H9 (cell line): Measurements from ENCODE around the gene RAD23B. TPM values are rescaled to one million over a fixed set of nuclear protein-coding genes. Genes with fewer than 3 reads are reported as not detected.

Experiments used
- DNase-seq: peaks from one replicate; pipeline ENCODE4 v3.0.0-alpha.2; 2017
- H2AFZ ChIP-seq: one replicate; pipeline ENCODE4 v1.6.1; 2013; ENCODE audit warnings: mild to moderate bottlenecking, low read length, control low read depth, moderate library complexity
- H2AK5ac ChIP-seq: 2 replicates; pipeline ENCODE4 v1.6.1; 2013; ENCODE audit warnings: low read length, control low read depth, mixed read lengths; ENCODE audit not compliant: insufficient read length
- H2BK120ac ChIP-seq: one replicate; pipeline ENCODE4 v1.6.1; 2013; ENCODE audit warnings: low read depth, mild to moderate bottlenecking, low read length, control low read depth, inconsistent platforms; ENCODE audit not compliant: poor library complexity, severe bottlenecking
- H2BK12ac ChIP-seq: 2 replicates; pipeline ENCODE4 v1.6.1; 2013; ENCODE audit warnings: low read length, control low read depth, mixed read lengths, low read depth; ENCODE audit not compliant: insufficient read length
- H2BK15ac ChIP-seq: 2 replicates; pipeline ENCODE4 v1.6.1; 2013; ENCODE audit warnings: low read depth, low read length, control low read depth
- H2BK20ac ChIP-seq: one replicate; pipeline ENCODE4 v1.6.1; 2013; ENCODE audit warnings: low read depth, mild to moderate bottlenecking, low read length, control low read depth, inconsistent platforms; ENCODE audit not compliant: poor library complexity, severe bottlenecking
- H2BK5ac ChIP-seq: 2 replicates; pipeline ENCODE4 v1.6.1; 2013; ENCODE audit warnings: low read length, control low read depth, mixed read lengths; ENCODE audit not compliant: insufficient read length
- H3K14ac ChIP-seq: 2 replicates; pipeline ENCODE4 v1.6.1; 2013; ENCODE audit warnings: low read length, control low read depth; ENCODE audit not compliant: insufficient read depth
- H3K18ac ChIP-seq: 2 replicates; pipeline ENCODE4 v1.6.1; 2013; ENCODE audit warnings: low read depth, mild to moderate bottlenecking, mixed read lengths, low read length, control low read depth; ENCODE audit not compliant: insufficient read length
- H3K23ac ChIP-seq: 2 replicates; pipeline ENCODE4 v1.6.1; 2013; ENCODE audit warnings: low read length, control low read depth, mixed read lengths, low read depth; ENCODE audit not compliant: insufficient read length
- H3K23me2 ChIP-seq: 2 replicates; pipeline ENCODE4 v1.6.1; 2013; ENCODE audit warnings: low read depth, mild to moderate bottlenecking, mixed read lengths, low read length, control low read depth; ENCODE audit not compliant: insufficient read length, poor library complexity, severe bottlenecking
- H3K27ac ChIP-seq: 2 replicates; pipeline ENCODE4 v1.5.1; 2013; ENCODE audit warnings: low read length, control low read depth, mixed read lengths, low read depth; ENCODE audit not compliant: insufficient read length
- H3K27me3 ChIP-seq: 2 replicates; pipeline ENCODE4 v1.6.1; 2013; ENCODE audit warnings: low read length, control low read depth, inconsistent platforms; ENCODE audit not compliant: insufficient read depth
- H3K4ac ChIP-seq: 2 replicates; pipeline ENCODE4 v1.6.1; 2013; ENCODE audit warnings: low read depth, mild to moderate bottlenecking, control low read depth, inconsistent platforms, low read length, moderate library complexity
- H3K4me1 ChIP-seq: 2 replicates; pipeline ENCODE4 v1.6.1; 2013; ENCODE audit warnings: low read length, control low read depth, inconsistent platforms; ENCODE audit not compliant: insufficient read depth
- H3K4me2 ChIP-seq: 2 replicates; pipeline ENCODE4 v1.6.1; 2013; ENCODE audit warnings: low read length, control low read depth, mixed read lengths; ENCODE audit not compliant: insufficient read length, insufficient read depth
- H3K56ac ChIP-seq: 2 replicates; pipeline ENCODE4 v1.6.1; 2013; ENCODE audit warnings: low read depth, mild to moderate bottlenecking, mixed read lengths, low read length, control low read depth; ENCODE audit not compliant: insufficient read length
- H3K79me1 ChIP-seq: 2 replicates; pipeline ENCODE4 v1.6.1; 2013; ENCODE audit warnings: low read depth, mild to moderate bottlenecking, moderate library complexity, low read length, control low read depth, inconsistent platforms; ENCODE audit not compliant: insufficient read depth, poor library complexity, severe bottlenecking
- H3K79me2 ChIP-seq: 2 replicates; pipeline ENCODE4 v1.6.1; 2013; ENCODE audit warnings: low read length, control low read depth, inconsistent platforms; ENCODE audit not compliant: insufficient read depth
- H3K9ac ChIP-seq: 2 replicates; pipeline ENCODE4 v1.6.1; 2013; ENCODE audit warnings: low read length, control low read depth, mixed read lengths; ENCODE audit not compliant: insufficient read length; ENCODE audit errors: extremely low read depth
- H3K9me3 ChIP-seq: one replicate; pipeline ENCODE4 v1.6.1; 2013; ENCODE audit warnings: low read depth, low read length, inconsistent platforms; ENCODE audit not compliant: control insufficient read depth
- H3T11ph ChIP-seq: one replicate; pipeline ENCODE4 v1.6.1; 2013; ENCODE audit warnings: mild to moderate bottlenecking, low read length, control low read depth, inconsistent platforms
- H4K20me1 ChIP-seq: one replicate; pipeline ENCODE4 v1.6.1; 2013; ENCODE audit not compliant: control insufficient read depth, insufficient read length, insufficient read depth
- H4K5ac ChIP-seq: 2 replicates; pipeline ENCODE4 v1.6.1; 2013; ENCODE audit warnings: low read depth, mild to moderate bottlenecking, mixed read lengths, low read length, control low read depth; ENCODE audit not compliant: insufficient read length
- H4K8ac ChIP-seq: replicated peaks from 2 replicates; pipeline ENCODE4 v1.6.1; 2013; ENCODE audit warnings: low read length, control low read depth, mixed read lengths, low read depth; ENCODE audit not compliant: insufficient read length
- H4K91ac ChIP-seq: 2 replicates; pipeline ENCODE4 v1.6.1; 2013; ENCODE audit warnings: low read depth, mild to moderate bottlenecking, moderate library complexity, mixed read lengths, low read length, control low read depth; ENCODE audit not compliant: insufficient read length
- H3K27ac Mint-ChIP-seq, 3 experiments: 2 replicates in 2 of 3; 3 replicates in 1 of 3; pipeline ENCODE4 v1.8.0; 2020 to 2021; ENCODE audit warnings: mixed read lengths in 3 of 3, mild to moderate bottlenecking in 1 of 3, moderate library complexity in 1 of 3
- H3K27me3 Mint-ChIP-seq: 2 replicates; pipeline ENCODE4 v1.8.0; 2021; ENCODE audit warnings: low read depth, mild to moderate bottlenecking, moderate library complexity, mixed read lengths
- H3K36me3 Mint-ChIP-seq, 3 experiments: 2 replicates in 2 of 3; 3 replicates in 1 of 3; pipeline ENCODE4 v1.8.0; 2020 to 2021; ENCODE audit warnings: low read depth in 3 of 3, mixed read lengths in 3 of 3; ENCODE audit not compliant: insufficient read depth in 1 of 3
- H3K4me1 Mint-ChIP-seq, 2 experiments: 2 replicates each; pipeline ENCODE4 v1.8.0; 2020; ENCODE audit warnings: mixed read lengths in 2 of 2
- H3K4me3 Mint-ChIP-seq, 2 experiments: 2 replicates in 1 of 2; 3 replicates in 1 of 2; pipeline ENCODE4 v1.8.0; 2020 to 2021; ENCODE audit warnings: mild to moderate bottlenecking in 2 of 2, mixed read lengths in 2 of 2, moderate library complexity in 1 of 2
- H3K9me3 Mint-ChIP-seq, 2 experiments: 2 replicates in 1 of 2; 3 replicates in 1 of 2; pipeline ENCODE4 v1.8.0; 2020; ENCODE audit warnings: mild to moderate bottlenecking in 2 of 2, mixed read lengths in 2 of 2, moderate library complexity in 1 of 2
- CTCF ChIP-seq: fragments of 200-600 bp; sonication (generic); conservative IDR thresholded peaks from 3 replicates; pipeline ENCODE4 v1.8.0; 2021; ENCODE audit warnings: antibody characterized with exemption, mild to moderate bottlenecking
- WGBS: extraction: QIAGEN DNeasy Blood & Tissue Kit; methylation state at CpG from one replicate; pipeline ENCODE4 v1.1.7; 2013; ENCODE audit warnings: missing lambda C conversion rate, low lambda C conversion rate, mixed read lengths; ENCODE audit not compliant: insufficient read length; ENCODE audit errors: extremely low coverage; 5-methylcytosine and 5-hydroxymethylcytosine counted together
- total RNA-seq: library from RNA; stranded (reverse); gene quantifications from 2 replicates; pipeline ENCODE4 v1.2.1, GENCODE V29; 2021

The RAD23B gene
- total RNA-seq, 1 experiment from 2014 or later, result 154 TPM

- Histone ChIP-seq H3K23ac (no peak overlapping the region), H3K56ac (no peak overlapping the region), H3K4ac (no peak overlapping the region), H4K5ac (no peak overlapping the region), H4K8ac (no peak overlapping the region), H4K91ac (no peak overlapping the region), H3K9ac (no peak overlapping the region), H3K4me2 (no peak overlapping the region), H3T11ph (no peak overlapping the region), H4K20me1 (no peaks in the 10 kb centered on the region), H3K18ac (no peak overlapping the region), H2BK120ac (no peak overlapping the region), H2AFZ (no peak overlapping the region), H3K14ac (no peak overlapping the region), H2AK5ac (no peak overlapping the region), H3K79me1 (no peaks in the 10 kb centered on the region), H3K27me3 (no peaks in the 10 kb centered on the region), H2BK12ac (no peak overlapping the region), H3K27ac (no peak overlapping the region), H3K23me2 (no peaks in the 10 kb centered on the region), H2BK20ac (no peak overlapping the region), H3K4me1 (no peaks in the 10 kb centered on the region; the same call in 1 of the 2 replicates), H2BK5ac (no peak overlapping the region), H3K9me3 (no peaks in the 10 kb centered on the region), H2BK15ac (no peak overlapping the region), H3K79me2 (no peaks in the 10 kb centered on the region)
- no peak overlapping the region for H3K4me3 Mint-ChIP-seq
- H3K27ac Mint-ChIP-seq, result no peak overlapping the region
- no CpG with 5 or more reads among the region's 7 CpGs for WGBS
- no peak for TF ChIP-seq CTCF
- H3K4me1 Mint-ChIP-seq, result peaks cover 6 to 11% of the 10 kb centered on the region in 2 experiments
- H3K36me3 Mint-ChIP-seq, result no peaks in the 10 kb centered on the region
- H3K27me3 Mint-ChIP-seq, result peaks cover 3% of the 10 kb centered on the region; the same call in 1 of the 2 replicates
- no peaks in the 10 kb centered on the region for H3K9me3 Mint-ChIP-seq
- no peak for DNase-seq
These were observed 84.8 kb downstream of the RAD23B start for GRCh38 chr9:107367727-107368502.
